PC-3 (cell line): Measurements from ENCODE around the gene CCDC171. TPM values are rescaled to one million over a fixed set of nuclear protein-coding genes. Genes with fewer than 3 reads are reported as not detected.

ENCODE experiments used
- ATAC-seq: fragments of 200-7000 bp; cut with Tn5 transposase; 2 replicates; pipeline ENCODE4 v1.9.1; 2020; ENCODE audit warnings: mild to moderate bottlenecking, moderate library complexity
- BruUV-seq: library from RNA; stranded (reverse); fragments of 400-500 nt; replicated peaks from 2 replicates; lab custom pipeline; 2021; lab: Mats Ljungman, UMichigan
- CTCF ChIA-PET: fragments of 300-600 bp; sonication (Branson Sonifier 250); formaldehyde crosslinking; loops from one replicate; lab custom pipeline; 2022; ENCODE audit warnings: antibody characterized with exemption; lab: Charles Lee
- POLR2A ChIA-PET: fragments of 300-600 bp; sonication (Branson Sonifier 250); formaldehyde crosslinking; loops from one replicate; lab custom pipeline; 2022; ENCODE audit warnings: antibody characterized with exemption; ENCODE audit not compliant: unreplicated experiment; lab: Charles Lee
- DNase-seq: peaks from one replicate; pipeline ENCODE4 v3.0.0-alpha.2; 2015
- H2AFZ ChIP-seq: fragments of 300-600 bp; sonication (generic); 2 replicates; pipeline ENCODE4 v1.6.0; 2016; ENCODE audit warnings: antibody characterized with exemption, low read length
- H3F3A ChIP-seq: fragments of 300-600 bp; sonication (generic); one replicate; pipeline ENCODE4 v1.6.0; 2017; ENCODE audit warnings: antibody characterized with exemption, low read length, control low read depth, mild to moderate bottlenecking; ENCODE audit not compliant: unreplicated experiment
- H3K27ac ChIP-seq: fragments of 300-600 bp; sonication (generic); 2 replicates; pipeline ENCODE4 v1.5.1; 2016; ENCODE audit warnings: mild to moderate bottlenecking, low read length
- H3K27me3 ChIP-seq: fragments of 300-600 bp; sonication (generic); 2 replicates; pipeline ENCODE4 v1.6.1; 2016; ENCODE audit warnings: low read length, mixed read lengths
- H3K36me3 ChIP-seq: fragments of 300-600 bp; sonication (generic); 2 replicates; pipeline ENCODE4 v1.6.1; 2016; ENCODE audit warnings: low read depth, mixed run types, low read length, mixed read lengths
- H3K4me1 ChIP-seq: fragments of 300-600 bp; sonication (generic); 2 replicates; pipeline ENCODE4 v1.5.1; 2016; ENCODE audit warnings: low read length; ENCODE audit not compliant: insufficient read depth
- H3K4me2 ChIP-seq: fragments of 300-600 bp; sonication (generic); 2 replicates; pipeline ENCODE4 v1.6.0; 2016; ENCODE audit warnings: low read length
- H3K4me3 ChIP-seq: fragments of 300-600 bp; sonication (generic); 2 replicates; pipeline ENCODE4 v1.5.1; 2016; ENCODE audit warnings: mild to moderate bottlenecking, low read length, mixed read lengths
- H3K79me2 ChIP-seq: fragments of 300-600 bp; sonication (generic); 2 replicates; pipeline ENCODE4 v1.6.1; 2017; ENCODE audit warnings: low read length, mixed read lengths
- H3K9ac ChIP-seq: fragments of 300-600 bp; sonication (generic); 2 replicates; pipeline ENCODE4 v1.6.0; 2016; ENCODE audit warnings: mild to moderate bottlenecking, low read length
- H3K9me2 ChIP-seq: fragments of 300-600 bp; sonication (generic); replicated peaks from 2 replicates; pipeline ENCODE4 v1.6.1; 2016; ENCODE audit warnings: mixed run types, low read length, mixed read lengths
- H3K9me3 ChIP-seq: fragments of 300-600 bp; sonication (generic); 2 replicates; pipeline ENCODE4 v1.6.1; 2016; ENCODE audit warnings: low read length, mixed read lengths
- H4K20me1 ChIP-seq: fragments of 300-600 bp; sonication (generic); 2 replicates; pipeline ENCODE4 v1.6.1; 2016; ENCODE audit warnings: low read length, mixed read lengths
- EZH2 ChIP-seq: fragments of 300-600 bp; sonication (generic); IDR thresholded peaks from one replicate; pipeline ENCODE4 v1.6.1; 2017; ENCODE audit warnings: antibody characterized with exemption, mild to moderate bottlenecking, low read length; ENCODE audit not compliant: unreplicated experiment
- EZH2phosphoT487 ChIP-seq: fragments of 300-600 bp; sonication (generic); IDR thresholded peaks from 2 replicates; pipeline ENCODE4 v1.6.1; 2018; ENCODE audit warnings: mild to moderate bottlenecking, antibody characterized with exemption, low read length, borderline replicate concordance
- intact Hi-C: fragments of 100-400 bp; cut with micrococcal nuclease; formaldehyde crosslinking; loops from 2 replicates; pipeline ENCODE4 v1.9.0; 2023
- total RNA-seq: library from RNA; depleted of rRNA; stranded (reverse); fragments of >200 nt; gene quantifications from 2 replicates; pipeline ENCODE4 v1.2.3, GENCODE V29; 2014
- TF ChIP-seq, protein P1 (sequence below): fragments of 300-600 bp; sonication (generic); conservative IDR thresholded peaks from 2 replicates; pipeline ENCODE4 v1.5.1; 2017; ENCODE audit warnings: antibody characterized with exemption, low read depth, mild to moderate bottlenecking, low read length

The CCDC171 gene
- total RNA-seq, 1 experiment from 2014 or later, result 2.7 TPM

- no peak overlapping the region for H3K9ac ChIP-seq
- H3K9me2 ChIP-seq, result no peaks in the 10 kb centered on the region
- BruUV-seq, result no TSS peak
- DNase-seq (peak; percentile 6), ATAC-seq (no peak)
- no peak overlapping the region for H3K4me3 ChIP-seq
- no peaks in the 10 kb centered on the region for H3K27me3 ChIP-seq
- no peak for TF ChIP-seq EZH2
- TF ChIP-seq, protein P1, sequence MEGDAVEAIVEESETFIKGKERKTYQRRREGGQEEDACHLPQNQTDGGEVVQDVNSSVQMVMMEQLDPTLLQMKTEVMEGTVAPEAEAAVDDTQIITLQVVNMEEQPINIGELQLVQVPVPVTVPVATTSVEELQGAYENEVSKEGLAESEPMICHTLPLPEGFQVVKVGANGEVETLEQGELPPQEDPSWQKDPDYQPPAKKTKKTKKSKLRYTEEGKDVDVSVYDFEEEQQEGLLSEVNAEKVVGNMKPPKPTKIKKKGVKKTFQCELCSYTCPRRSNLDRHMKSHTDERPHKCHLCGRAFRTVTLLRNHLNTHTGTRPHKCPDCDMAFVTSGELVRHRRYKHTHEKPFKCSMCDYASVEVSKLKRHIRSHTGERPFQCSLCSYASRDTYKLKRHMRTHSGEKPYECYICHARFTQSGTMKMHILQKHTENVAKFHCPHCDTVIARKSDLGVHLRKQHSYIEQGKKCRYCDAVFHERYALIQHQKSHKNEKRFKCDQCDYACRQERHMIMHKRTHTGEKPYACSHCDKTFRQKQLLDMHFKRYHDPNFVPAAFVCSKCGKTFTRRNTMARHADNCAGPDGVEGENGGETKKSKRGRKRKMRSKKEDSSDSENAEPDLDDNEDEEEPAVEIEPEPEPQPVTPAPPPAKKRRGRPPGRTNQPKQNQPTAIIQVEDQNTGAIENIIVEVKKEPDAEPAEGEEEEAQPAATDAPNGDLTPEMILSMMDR, result no peak; the same call in 1 of the 2 replicates
- no peak for TF ChIP-seq EZH2phosphoT487
- no peaks in the 10 kb centered on the region for H4K20me1 ChIP-seq
- H3K36me3 ChIP-seq, result no peaks in the 10 kb centered on the region
- intact Hi-C loops, result no loop called here
- H3K79me2 ChIP-seq, result no peaks in the 10 kb centered on the region
- ChIA-PET POLR2A (no interaction called here), CTCF (no interaction called here)
- no peak overlapping the region for H2AFZ ChIP-seq
- no peak overlapping the region for H3K4me2 ChIP-seq
- no peaks in the 10 kb centered on the region for H3F3A ChIP-seq
- H3K27ac ChIP-seq, result no peak overlapping the region
- no peaks in the 10 kb centered on the region for H3K9me3 ChIP-seq
- H3K4me1 ChIP-seq, result no peaks in the 10 kb centered on the region
Measured at GRCh38 chr9:15824310-15824709, 271.5 kb downstream of the CCDC171 start.

GRCh38 chr9:15831384-15831783, 278.5 kb downstream of the CCDC171 start:
- no peaks in the 10 kb centered on the region for H3K27me3 ChIP-seq
- intact Hi-C loops, result no loop called here
- no peak overlapping the region for H3K9ac ChIP-seq
- CTCF ChIA-PET, result no interaction called here
- H3K4me2 ChIP-seq, result no peak overlapping the region
- H2AFZ ChIP-seq, result no peak overlapping the region
- no peaks in the 10 kb centered on the region for H3K4me1 ChIP-seq
- H3F3A ChIP-seq, result no peaks in the 10 kb centered on the region
- DNase-seq (no peak), ATAC-seq (no peak)
- TF ChIP-seq EZH2, result no peak
- TF ChIP-seq, protein P1, result no peak
- TF ChIP-seq EZH2phosphoT487, result no peak
- no peaks in the 10 kb centered on the region for H4K20me1 ChIP-seq
- H3K9me2 ChIP-seq, result no peaks in the 10 kb centered on the region
- no peak overlapping the region for H3K4me3 ChIP-seq
- no peak overlapping the region for H3K27ac ChIP-seq
- no peaks in the 10 kb centered on the region for H3K9me3 ChIP-seq
- no TSS peak for BruUV-seq
- no peaks in the 10 kb centered on the region for H3K79me2 ChIP-seq
- POLR2A ChIA-PET, result interaction anchor here (0.5 kb wide), 1 partner anchor 1203 kb away, joined by 5 read pairs; no protein-coding TSS in a partner anchor
- no peaks in the 10 kb centered on the region for H3K36me3 ChIP-seq

- CTCF ChIA-PET, result no interaction called here
- no peaks in the 10 kb centered on the region for H4K20me1 ChIP-seq
Measured at GRCh38 chr9:15834541-15834940, 281.7 kb downstream of the CCDC171 start.

More at GRCh38 chr9:15834541-15834940, 281.7 kb downstream of the CCDC171 start:
- Histone ChIP-seq H3K4me2 (no peak overlapping the region), H3K9me3 (no peaks in the 10 kb centered on the region), H3F3A (no peaks in the 10 kb centered on the region), H3K4me3 (no peak overlapping the region), H3K9ac (no peak overlapping the region), H3K27ac (no peak overlapping the region), H3K4me1 (no peaks in the 10 kb centered on the region), H3K27me3 (no peaks in the 10 kb centered on the region), H3K79me2 (no peaks in the 10 kb centered on the region), H2AFZ (no peak overlapping the region), H3K9me2 (no peaks in the 10 kb centered on the region), H3K36me3 (no peaks in the 10 kb centered on the region)
- ATAC-seq (no peak), DNase-seq (peak; percentile 52)
- no TSS peak for BruUV-seq
- TF ChIP-seq EZH2 (no peak), EZH2phosphoT487 (no peak)
- TF ChIP-seq, protein P1, result no peak
- intact Hi-C loops, result no loop called here
- POLR2A ChIA-PET, result no interaction called here
